Jurkat, Clone E6-1 (cell line): ENCODE measurements around the gene HASPIN.
A peak's percentile ranks its signal among the peaks of the same experiment; 100 is the strongest.
"Not testable (repeated sequence)": the region's sequence is repeated elsewhere in the genome, so short reads cannot be mapped to it uniquely, and the experiment has no call there.

Experiments used
- DNase-seq: peaks from one replicate; pipeline ENCODE4 v3.0.0-alpha.2; 2011; ENCODE audit warnings: low read depth, low spot score
- H3K4me3 ChIP-seq: 2 replicates; pipeline ENCODE4 v1.5.1; 2011; ENCODE audit warnings: mild to moderate bottlenecking, low read length, control low read depth, moderate library complexity

The HASPIN gene

DNA sequence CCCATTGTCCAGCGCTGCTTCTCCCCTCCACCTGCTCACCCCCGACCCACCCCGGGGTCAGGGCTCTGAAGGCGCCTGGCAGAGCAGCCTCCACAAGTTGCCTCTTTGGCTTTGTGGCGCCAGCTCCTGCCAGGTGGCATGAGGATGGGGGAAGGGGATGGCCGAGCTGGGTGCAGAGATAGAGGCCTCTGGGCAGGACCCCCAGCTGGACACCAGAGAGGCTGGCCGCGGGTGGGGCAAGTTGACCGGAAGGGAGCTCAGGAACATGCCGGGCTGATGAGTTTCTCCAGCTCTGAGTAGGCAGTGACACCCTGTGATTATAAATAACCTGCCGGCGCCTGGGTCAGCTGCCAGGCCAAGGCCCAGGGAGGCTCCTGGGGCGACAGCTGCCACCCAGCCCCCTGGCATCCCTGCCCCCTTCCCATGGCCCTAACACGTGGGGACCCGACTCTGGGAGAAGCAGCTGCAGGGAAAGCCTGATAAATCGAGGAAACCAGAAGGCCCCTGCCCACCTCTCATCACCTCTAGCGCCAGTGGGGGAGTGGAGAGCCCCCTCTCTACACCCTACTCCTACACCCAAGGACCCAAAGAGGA, 28.5 kb upstream of the HASPIN start:
- DNase-seq = no peak
- peak overlapping the region; percentile 77 for H3K4me3 ChIP-seq

DNA sequence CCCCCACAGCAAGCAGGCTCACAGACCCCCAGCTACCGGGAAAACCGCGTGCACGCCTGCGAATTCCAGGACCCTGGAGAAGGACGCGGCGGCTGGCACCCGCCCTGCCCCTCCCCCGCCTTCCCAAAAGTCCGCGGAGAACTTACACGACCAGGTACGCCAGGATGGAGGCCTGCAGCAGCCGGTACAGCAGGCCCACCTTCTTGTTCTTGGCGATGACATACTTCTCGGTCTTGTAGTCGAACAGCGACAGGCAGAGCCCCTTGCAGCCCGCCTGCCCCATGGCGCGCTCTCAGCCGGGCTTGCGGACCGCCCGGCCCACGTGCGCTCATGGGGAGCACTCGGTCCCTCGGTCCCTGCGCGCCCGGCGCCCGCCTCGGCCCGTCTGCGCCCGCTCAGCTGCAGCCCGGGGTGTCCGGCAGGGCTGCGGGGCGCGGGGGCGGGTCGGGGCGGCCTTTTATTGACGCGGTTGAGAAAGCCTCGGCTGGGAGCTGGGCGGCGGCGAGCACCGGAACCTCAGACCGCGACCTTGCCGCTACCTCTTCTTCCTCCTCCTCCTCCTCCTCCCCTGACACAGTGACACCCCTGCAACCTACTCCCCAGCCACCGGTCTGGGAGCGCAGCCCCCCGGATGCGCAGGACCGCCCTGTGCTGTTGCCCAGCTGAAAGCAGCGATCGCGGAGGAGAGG, 27.8 kb upstream of the HASPIN start, which contains the start of gene P2RX5:
TSS of gene P2RX5 (minus strand) at position 433 of the 689 bp plus-strand sequence. CDS start at position 283, 150 bp downstream.
- H3K4me3 ChIP-seq = peak within 1 kb of the TSS; percentile 77
- DNase-seq = peak; percentile 55

DNA sequence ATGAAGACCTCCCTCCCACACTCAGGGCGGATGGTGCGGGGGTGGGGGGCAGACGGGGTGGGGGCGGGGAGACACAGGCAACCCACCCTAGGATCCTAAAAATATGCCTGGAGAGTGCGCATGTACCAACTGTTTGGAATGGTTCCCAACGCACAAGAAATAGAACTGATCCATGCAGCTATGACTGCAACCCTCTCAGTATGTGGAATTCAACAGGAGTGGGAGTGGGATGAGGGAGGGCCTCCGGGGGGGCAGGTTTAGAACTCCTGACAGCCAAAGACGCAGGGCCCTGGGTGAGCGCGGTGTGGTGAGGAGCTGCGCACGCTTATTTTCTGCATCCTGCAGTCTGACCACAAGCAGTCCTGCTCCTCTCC, 26.6 kb upstream of the HASPIN start:
- H3K4me3 ChIP-seq = no peak overlapping the region
- DNase-seq = no peak

DNA sequence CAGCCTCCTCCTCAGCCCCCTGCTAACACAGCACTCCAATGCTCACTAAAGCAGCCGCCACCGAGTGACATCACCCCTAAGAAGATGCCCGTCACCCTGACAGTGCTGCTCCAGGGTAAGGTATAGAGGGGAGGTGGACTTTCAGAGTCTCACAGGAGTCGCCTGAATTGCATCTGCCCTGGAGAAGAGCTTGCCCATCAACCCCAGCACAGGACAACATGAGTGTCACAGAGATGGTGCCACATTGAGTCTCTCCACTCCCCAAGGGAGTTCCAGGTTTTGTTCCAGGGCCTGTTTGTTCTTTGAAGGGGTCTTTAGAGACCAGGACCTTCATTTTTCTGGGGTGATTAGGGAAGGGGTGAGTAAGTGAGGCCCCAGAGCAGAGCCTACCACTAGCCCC, 25.6 kb upstream of the HASPIN start:
- no peak overlapping the region for H3K4me3 ChIP-seq
- DNase-seq = no peak

DNA sequence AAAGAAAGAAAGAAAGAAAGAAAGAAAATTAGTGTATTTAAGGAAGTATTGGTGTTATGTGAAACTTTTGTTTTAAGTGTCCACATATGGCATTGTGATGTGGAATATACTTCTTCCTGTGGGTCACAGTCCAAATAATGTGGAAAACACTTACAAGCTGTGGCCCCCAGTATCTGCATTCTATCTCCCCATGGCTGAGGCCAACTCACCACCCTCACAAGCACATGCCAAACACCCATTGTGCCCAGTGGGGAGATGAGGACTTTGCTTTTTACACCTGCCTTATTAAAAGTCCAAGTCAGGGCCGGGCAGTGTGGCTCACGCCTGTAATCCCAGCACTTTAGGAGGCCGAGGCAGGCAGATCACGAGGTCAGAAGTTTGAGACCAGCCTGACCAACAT, 23.8 kb upstream of the HASPIN start:
- DNase-seq = no peak
- H3K4me3 ChIP-seq = no peak overlapping the region

DNA sequence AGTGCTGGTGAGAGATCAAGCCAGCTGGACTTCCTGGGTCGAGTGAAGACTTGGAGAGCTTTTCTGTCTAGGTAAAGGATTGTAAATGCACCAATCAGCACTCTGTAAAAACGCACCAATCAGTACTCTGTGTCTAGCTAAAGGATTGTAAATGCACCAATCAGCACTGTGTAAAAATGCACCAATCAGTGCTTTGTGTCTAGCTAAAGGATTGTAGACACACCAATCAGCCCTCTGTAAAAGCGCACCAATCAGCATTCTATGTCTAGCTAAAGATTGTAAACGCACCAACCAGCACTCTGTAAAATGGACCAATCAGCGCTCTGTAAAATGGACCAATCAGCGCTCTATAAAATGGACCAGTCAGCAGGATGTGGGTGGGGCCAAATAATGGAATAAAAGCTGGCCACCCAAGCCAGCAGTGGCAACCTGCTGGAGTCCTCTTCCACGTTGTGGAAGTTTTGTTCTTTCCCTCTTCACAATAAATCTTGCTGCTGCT, 21.6 kb upstream of the HASPIN start:
- DNase-seq = not testable (repeated sequence)

DNA sequence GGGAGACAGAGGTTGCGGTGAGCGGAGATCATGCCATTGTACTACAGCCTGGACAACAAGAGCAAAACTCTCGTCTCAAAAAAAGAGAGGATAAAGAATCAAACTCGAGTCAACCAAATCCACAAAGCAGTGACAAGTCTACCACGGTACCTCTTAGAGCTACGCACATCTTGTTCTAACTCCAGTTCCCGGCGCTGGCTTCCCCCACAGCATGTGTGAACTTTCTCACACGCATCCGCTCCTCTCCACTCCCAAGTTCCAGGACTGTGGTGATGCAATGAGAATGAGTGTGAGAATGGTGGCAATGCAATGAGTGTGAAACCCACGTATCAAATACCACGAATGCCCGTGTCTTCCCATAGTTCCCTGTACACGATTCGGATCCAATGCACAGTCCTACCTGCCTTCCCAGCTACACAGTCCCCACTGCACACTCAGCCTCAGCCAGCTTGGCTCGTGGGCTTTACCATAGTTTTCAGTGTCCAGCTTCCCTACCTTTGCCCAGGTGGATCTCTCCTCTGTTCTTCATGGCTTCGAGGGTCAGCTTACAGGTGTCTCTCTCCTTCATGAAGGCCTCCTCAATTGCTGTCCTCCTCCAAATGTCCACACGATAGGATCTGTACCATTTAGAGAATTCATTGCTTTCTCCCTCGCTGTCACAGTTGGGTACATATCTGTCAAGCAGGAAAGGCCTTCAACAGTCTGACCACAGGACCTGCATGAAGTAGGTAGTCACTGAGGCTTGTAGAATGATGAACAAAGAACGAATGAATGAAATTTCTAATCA, 18.6 kb upstream of the HASPIN start:
- no peak for DNase-seq
- no peak overlapping the region for H3K4me3 ChIP-seq

More for the DNA sequence above, 21.6 kb upstream of the HASPIN start:
- H3K4me3 ChIP-seq = not testable (repeated sequence)

DNA sequence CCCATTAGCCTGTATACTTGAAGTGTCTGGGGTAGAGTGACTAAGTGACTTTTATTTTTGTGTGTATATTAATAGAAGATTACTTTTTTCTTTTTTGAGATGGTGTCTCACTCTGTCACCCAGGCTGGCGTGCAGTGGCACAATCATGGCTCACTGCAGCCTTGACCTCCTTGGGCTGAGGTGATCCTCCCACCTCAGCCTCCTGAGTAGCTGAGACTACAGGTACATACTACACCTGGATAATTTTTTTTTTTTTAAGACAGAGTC, 18.1 kb upstream of the HASPIN start:
- H3K4me3 ChIP-seq, DNase-seq: not testable (repeated sequence)

DNA sequence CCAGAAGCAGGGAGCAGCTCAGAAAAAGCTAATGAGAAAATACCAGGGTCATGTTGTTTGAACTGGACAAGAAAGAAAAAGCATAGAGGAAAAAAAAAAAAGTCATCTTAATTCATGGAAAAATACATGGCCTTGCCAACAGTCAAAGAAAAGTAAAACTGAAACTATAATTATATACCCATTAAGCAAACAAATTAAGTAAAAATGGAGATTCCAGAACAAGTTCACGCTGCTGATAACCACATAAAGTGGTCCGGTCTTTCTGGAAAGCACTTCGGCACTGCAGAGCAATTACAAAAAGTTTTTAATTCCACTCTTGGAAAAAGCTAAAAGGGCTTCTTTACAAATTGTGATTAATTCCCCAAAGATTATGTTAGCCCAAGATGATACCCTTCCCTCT, 15.3 kb upstream of the HASPIN start:
- no peak overlapping the region for H3K4me3 ChIP-seq
- no peak for DNase-seq

DNA sequence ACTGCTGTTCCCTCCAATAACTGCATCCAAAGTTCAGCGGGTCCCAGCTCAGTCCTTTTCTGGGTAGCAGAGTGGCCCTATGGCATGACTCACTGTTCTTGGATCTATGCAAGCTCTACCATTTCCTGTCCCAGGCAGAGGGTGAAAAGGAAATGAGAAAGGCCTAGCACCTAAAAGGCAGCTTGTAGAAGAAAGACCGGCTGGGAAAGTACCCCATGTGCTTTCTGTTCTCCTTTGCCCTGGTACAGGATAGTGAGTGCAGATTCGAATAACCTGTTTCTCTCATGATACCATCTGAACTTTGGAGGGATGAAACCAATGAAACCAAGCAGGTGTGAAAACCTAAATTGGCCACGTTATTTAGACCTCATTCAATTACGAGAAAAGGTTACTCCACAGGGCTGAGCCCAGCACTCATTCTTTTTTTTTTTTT, 12.7 kb upstream of the HASPIN start:
- peak overlapping the region; percentile 30 for H3K4me3 ChIP-seq

DNA sequence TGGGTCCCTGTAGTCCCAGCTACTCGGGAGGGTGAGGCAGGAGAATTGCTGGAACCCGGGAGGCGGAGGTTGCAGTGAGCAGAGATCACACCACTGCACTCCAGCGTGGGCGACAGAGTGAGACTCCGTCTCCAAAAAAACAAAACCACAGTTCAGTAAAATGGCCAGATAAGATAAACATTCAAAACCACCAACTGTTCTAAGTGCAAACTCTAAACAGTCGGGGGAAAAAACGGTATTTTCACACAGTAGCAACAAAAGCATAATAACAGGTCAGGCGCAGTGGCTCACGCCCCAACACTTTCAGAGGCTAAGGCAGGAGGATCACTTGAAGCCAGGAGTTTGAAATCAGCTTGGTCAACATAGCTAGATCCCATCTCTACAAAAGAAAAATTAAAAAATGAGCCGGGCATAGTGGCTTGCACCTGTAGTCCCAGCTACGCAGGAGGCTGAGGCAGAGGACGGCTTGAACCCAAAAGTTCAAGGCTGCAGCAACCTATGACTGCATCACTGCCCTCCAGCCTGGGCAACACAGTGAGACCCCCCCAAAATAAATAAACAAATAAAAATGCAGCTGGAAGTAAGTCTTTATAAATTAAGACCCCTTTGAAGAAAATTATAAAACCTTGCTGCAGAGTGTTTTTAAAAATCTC, 10.8 kb upstream of the HASPIN start:
- no peak overlapping the region for H3K4me3 ChIP-seq

More for the DNA sequence above, 12.7 kb upstream of the HASPIN start:
- DNase-seq = peak; percentile 95

DNA sequence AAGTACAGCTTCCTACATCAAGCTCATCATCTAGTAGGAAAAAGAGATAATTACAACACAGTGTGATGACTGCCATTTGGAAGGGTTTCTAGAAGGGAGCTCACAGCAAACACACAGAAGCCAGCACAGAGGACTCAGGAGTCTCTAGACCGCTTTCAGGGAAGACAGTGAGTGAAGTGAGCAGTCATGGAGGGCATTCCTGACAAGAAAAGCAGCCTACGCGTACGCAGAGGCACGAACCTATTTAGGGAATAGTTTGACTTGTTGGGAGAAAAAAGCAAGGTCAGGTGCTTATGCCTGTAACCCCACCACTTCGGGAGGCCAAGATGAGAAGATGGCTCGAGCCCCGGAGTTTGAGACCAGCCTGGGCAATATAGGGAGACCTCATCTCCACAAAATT, 8.4 kb upstream of the HASPIN start:
- DNase-seq = no peak
- no peak overlapping the region for H3K4me3 ChIP-seq

More for the DNA sequence above, 10.8 kb upstream of the HASPIN start:
- peak; percentile 80 for DNase-seq

DNA sequence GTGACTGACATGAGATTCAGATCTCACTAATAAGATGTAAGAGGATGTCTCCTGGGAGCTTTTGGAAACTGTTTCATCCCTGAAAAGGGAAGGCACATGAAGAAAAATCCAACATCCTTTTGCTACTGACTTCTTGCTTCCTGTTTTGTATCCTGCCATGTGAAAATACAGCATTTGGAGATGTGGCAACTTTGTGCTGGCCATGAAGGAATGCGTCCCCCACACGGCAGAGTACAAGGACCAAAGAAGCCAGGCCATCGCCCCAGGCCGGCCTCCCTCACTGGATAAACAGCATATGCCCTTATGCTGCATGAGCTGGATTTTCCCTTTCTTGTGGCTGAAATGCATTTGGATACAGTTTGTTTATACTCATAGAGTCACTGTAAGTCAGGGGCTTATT, 5.5 kb upstream of the HASPIN start:
- H3K4me3 ChIP-seq = no peak overlapping the region
- no peak for DNase-seq

DNA sequence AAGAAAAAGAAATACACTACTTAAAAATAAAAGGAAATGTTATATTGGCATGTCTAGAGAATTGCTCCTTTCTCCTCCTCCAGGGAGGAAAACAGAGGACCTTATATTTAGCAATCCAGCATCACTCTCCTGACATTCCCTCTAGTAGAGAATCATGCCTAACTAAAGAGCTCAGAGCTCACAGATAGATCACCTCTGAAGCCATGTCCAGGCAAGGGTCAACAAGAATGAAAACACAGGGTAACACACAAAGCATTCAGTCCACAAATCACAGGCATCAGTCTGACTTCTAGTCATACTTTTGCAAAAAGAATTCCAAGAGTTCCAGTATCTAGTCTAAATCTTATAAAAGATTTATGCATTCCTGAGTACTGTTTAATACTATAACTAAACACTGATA, 4.4 kb upstream of the HASPIN start:
- H3K4me3 ChIP-seq = no peak overlapping the region
- DNase-seq = no peak

DNA sequence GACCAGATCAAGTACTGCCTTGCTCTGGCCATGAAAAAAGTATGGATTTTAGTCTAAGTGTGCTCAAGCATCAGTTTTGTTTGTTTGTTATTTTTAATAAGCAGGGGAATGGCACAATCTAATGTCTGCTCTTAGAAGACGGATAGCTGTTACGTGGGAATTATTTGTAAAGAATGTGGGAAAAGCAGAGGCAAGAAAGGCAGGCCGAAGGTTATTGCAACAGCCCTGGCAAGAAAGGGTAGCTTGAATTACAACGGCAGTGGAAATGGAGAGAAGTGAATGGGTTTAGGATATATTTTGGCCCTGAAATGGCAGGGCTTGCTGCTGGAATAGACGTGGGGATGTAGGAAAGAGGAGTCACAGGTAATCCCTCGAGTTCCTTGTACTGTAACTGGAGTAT, 987 bp upstream of the HASPIN start:
- peak overlapping the region; percentile 97 for H3K4me3 ChIP-seq
- DNase-seq = no peak

DNA sequence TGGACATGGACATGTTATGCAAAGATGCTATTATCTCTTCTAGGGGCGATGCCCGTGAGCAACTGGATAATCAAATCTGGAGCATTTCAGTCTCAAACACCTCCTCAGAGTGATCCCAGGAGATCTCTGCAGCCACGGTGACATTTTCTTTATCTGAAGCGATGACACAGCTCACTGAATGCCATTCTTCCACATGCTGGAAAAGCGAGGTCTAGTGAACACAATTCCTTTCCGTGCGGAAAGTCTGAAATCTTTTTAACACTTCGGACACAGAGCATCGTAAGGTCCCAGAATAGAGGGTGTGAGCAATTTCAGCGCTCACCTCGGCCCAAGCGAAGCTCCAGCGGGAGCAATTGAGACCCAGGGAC, 531 bp upstream of the HASPIN start:
- DNase-seq = no peak
- H3K4me3 ChIP-seq = peak overlapping the region; percentile 97

DNA sequence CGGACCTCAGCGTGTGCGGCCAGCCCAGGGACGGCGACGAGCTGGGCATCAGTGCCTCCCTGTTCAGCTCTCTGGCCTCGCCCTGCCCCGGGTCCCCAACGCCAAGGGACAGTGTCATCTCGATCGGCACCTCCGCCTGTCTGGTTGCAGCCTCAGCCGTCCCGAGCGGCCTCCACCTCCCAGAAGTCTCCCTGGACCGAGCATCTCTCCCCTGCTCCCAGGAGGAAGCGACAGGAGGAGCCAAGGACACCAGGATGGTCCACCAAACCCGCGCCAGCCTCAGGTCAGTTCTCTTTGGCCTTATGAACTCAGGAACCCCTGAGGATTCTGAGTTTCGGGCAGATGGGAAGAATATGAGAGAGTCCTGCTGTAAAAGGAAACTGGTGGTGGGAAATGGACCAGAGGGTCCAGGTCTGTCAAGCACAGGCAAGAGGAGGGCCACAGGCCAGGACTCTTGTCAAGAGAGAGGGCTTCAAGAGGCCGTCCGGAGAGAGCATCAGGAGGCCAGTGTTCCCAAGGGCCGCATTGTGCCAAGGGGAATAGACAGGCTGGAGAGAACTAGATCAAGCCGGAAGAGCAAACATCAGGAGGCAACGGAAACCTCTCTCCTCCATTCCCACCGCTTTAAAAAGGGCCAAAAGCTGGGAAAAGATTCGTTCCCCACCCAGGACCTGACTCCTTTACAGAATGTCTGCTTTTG, 825 bp downstream of the HASPIN start:
- no peak for DNase-seq
- peak overlapping the region; percentile 97 for H3K4me3 ChIP-seq

DNA sequence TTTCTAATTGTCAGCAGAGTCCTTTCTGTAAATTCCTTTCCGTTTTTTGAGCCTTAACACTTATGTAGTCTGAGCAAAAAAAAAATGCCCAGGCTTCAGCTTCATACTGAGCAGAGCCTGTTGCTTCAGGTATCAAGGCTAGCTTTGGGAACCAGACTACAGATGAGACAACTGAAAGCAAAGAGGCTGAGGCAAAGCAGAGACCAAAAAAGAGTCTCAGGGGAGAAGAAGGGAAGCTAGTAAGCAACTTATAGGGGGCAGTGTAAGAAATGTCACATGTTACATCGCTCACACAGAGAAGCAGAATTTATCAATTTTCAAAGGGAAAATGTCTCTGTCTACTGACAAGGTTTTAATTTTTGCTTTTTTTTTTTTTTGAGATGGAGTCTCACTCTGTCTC, 3.3 kb downstream of the HASPIN start:
- no peak overlapping the region for H3K4me3 ChIP-seq
- DNase-seq = no peak

DNA sequence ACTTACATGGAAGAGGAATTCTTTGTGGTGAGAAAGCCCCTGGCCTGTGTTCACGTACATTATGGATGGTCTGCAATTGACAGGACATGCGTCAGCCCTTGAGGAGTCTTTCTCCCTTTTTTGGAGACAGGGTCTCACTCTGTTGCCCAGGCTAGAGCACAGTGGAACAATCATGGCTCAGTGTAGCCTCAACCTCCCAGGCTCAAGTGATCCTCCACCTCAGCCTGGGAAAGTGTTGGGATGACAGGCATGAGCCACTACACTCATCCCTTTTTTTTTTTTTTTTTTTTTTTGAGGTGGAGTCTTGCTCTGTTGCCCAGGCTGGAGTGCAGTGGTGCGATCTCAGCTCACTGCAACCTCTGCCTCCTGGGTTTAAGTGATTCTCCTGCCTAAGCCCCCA, 4.4 kb downstream of the HASPIN start:
- not testable (repeated sequence) for DNase-seq, H3K4me3 ChIP-seq
